A673 (cell line): ENCODE measurements around the gene PLAC9. TPM values are rescaled to one million over a fixed set of nuclear protein-coding genes. Genes with fewer than 3 reads are reported as not detected.

Source experiments
- BruUV-seq: library from RNA; stranded (reverse); fragments of 400-500 nt; replicated peaks from 2 replicates; lab custom pipeline; 2021; lab: Mats Ljungman, UMichigan
- CTCF ChIA-PET: fragments of 300-600 bp; sonication (Branson Sonifier 250); formaldehyde crosslinking; loops from one replicate; lab custom pipeline; 2022; ENCODE audit warnings: antibody characterized with exemption; lab: Charles Lee
- POLR2A ChIA-PET: fragments of 300-600 bp; sonication (Branson Sonifier 250); formaldehyde crosslinking; loops from one replicate; lab custom pipeline; 2022; ENCODE audit warnings: antibody characterized with exemption; ENCODE audit not compliant: low non-redundant PET; lab: Charles Lee
- DNase-seq: peaks from one replicate; pipeline ENCODE4 v3.0.0-alpha.2; 2015; ENCODE audit warnings: low spot score
- H3K27ac ChIP-seq: fragments of 200-600 bp; sonication (generic); 2 replicates; pipeline ENCODE4 v1.5.1; 2016; ENCODE audit warnings: mixed run types, low read depth, mild to moderate bottlenecking, mixed read lengths, antibody characterized with exemption, low read length; ENCODE audit not compliant: poor library complexity, severe bottlenecking
- H3K27me3 ChIP-seq: fragments of 200-600 bp; sonication (generic); replicated peaks from 2 replicates; pipeline ENCODE4 v1.6.1; 2017; ENCODE audit warnings: mixed run types, low read depth, mild to moderate bottlenecking, mixed read lengths, antibody characterized with exemption, low read length; ENCODE audit not compliant: insufficient read depth, poor library complexity
- H3K36me3 ChIP-seq: fragments of 200-600 bp; sonication (generic); 2 replicates; pipeline ENCODE4 v1.6.1; 2016; ENCODE audit warnings: mixed run types, mild to moderate bottlenecking, mixed read lengths, antibody characterized with exemption, low read length; ENCODE audit not compliant: insufficient read depth, poor library complexity, severe bottlenecking
- H3K4me1 ChIP-seq: fragments of 200-600 bp; sonication (generic); 2 replicates; pipeline ENCODE4 v1.6.1; 2017; ENCODE audit warnings: mixed run types, mild to moderate bottlenecking, mixed read lengths, antibody characterized with exemption, low read length; ENCODE audit not compliant: insufficient read depth, poor library complexity, severe bottlenecking
- H3K4me3 ChIP-seq: fragments of 200-600 bp; sonication (generic); 2 replicates; pipeline ENCODE4 v1.5.1; 2016; ENCODE audit warnings: low read depth, mixed run types, mild to moderate bottlenecking, mixed read lengths, low read length; ENCODE audit not compliant: poor library complexity, severe bottlenecking
- H3K9me3 ChIP-seq: fragments of 200-600 bp; sonication (generic); 2 replicates; pipeline ENCODE4 v1.6.1; 2016; ENCODE audit warnings: mixed run types, low read depth, mild to moderate bottlenecking, mixed read lengths, antibody characterized with exemption, low read length; ENCODE audit not compliant: poor library complexity, severe bottlenecking
- EZH2 ChIP-seq: fragments of 200-600 bp; sonication (generic); IDR thresholded peaks from 2 replicates; pipeline ENCODE4 v1.6.1; 2017; ENCODE audit warnings: borderline replicate concordance, low read depth, mild to moderate bottlenecking, mixed read lengths, antibody characterized with exemption, low read length; ENCODE audit not compliant: poor library complexity, severe bottlenecking
- intact Hi-C: fragments of 100-400 bp; cut with micrococcal nuclease; formaldehyde crosslinking; loops from one replicate; pipeline ENCODE4 v1.10.0; 2022; ENCODE audit not compliant: unreplicated experiment
- total RNA-seq: library from RNA; stranded (reverse); gene quantifications from 2 replicates; pipeline ENCODE4 v1.2.3, GENCODE V29; 2021
- TF ChIP-seq, protein P1 (sequence below): fragments of 300-800, 200-600 bp; sonication (generic); conservative IDR thresholded peaks from 2 replicates; pipeline ENCODE4 v1.5.1; 2017; ENCODE audit warnings: low read depth, mild to moderate bottlenecking, antibody characterized with exemption, low read length, moderate library complexity, mixed read lengths

Gene PLAC9
- total RNA-seq, 1 experiment from 2014 or later, result not detected

DNA sequence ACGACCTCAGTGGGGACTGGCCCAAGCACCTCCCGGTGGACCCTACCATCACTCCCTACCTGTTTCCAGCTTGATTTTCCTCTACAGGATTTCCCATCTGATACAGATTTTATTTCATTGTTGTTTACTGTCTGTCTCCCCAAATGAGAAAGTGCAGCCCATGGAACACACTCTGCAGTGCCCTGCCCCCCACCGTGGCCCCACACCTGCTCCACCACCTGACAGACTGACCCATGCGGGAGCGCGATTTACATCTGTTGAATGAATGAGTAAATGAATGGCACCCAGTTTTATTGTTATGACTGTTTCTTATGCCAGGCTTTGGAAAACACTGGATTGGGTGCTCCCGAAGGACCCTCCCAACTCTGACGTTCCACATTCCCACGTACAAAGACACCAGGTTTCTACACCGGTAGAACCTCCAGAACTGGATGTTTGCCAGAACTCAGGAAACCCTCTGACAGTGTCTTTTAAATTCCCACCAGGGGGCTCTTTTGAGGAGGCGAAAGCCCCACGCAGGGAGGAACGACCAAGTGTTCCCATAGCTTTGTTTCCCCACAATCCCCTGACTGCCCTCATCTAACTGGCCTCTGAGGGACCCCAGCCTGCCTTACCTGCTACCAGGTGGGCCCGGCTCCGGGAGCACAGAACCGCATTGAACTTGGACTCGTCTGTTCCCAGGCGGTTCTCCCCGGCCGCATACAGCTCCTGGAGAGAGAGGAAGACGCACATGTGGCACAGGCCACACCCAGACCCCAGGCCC, 29.0 kb downstream of the PLAC9 start:
- Histone ChIP-seq H3K9me3 (no peaks in the 10 kb centered on the region), H3K27me3 (no peaks in the 10 kb centered on the region), H3K4me1 (peaks cover 46% of the 10 kb centered on the region), H3K4me3 (no peak overlapping the region), H3K36me3 (peaks cover 22% of the 10 kb centered on the region), H3K27ac (no peak overlapping the region)
- intact Hi-C loops, result no loop called here
- TF ChIP-seq, protein P1, sequence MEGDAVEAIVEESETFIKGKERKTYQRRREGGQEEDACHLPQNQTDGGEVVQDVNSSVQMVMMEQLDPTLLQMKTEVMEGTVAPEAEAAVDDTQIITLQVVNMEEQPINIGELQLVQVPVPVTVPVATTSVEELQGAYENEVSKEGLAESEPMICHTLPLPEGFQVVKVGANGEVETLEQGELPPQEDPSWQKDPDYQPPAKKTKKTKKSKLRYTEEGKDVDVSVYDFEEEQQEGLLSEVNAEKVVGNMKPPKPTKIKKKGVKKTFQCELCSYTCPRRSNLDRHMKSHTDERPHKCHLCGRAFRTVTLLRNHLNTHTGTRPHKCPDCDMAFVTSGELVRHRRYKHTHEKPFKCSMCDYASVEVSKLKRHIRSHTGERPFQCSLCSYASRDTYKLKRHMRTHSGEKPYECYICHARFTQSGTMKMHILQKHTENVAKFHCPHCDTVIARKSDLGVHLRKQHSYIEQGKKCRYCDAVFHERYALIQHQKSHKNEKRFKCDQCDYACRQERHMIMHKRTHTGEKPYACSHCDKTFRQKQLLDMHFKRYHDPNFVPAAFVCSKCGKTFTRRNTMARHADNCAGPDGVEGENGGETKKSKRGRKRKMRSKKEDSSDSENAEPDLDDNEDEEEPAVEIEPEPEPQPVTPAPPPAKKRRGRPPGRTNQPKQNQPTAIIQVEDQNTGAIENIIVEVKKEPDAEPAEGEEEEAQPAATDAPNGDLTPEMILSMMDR, result peak; percentile 47
- no peak for TF ChIP-seq EZH2
- CTCF ChIA-PET, result no interaction called here
- no TSS peak for BruUV-seq
- peak; percentile 62 for DNase-seq
- POLR2A ChIA-PET, result no interaction called here

DNA sequence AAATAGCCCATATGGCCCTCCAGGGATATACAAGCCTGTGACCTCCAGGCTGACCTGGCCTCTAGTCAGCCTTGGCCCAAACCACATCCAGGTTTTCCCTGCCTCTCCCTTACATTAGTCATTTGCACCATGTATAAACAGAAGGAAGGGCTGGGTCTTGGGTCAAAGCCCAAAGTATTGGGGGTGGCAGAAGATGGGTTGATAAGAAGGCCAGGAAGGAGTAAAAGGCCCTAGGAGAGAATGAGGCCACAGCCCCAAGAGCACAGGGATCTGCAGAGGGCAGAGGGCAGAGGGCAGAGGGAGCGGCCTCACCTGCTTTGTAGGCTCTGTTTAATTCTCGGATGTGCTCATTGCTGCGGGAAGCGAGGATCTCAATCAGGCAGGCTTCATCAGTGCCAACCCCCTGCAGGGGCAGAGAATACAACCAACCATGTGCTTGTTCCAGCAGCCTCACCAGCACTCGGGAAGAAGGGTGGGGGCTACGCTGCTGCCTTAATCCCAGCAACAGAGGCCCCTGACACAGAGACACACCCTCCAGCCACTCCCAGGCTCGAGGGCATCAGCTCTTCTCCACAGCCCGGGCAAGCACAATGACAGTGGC, 31.3 kb downstream of the PLAC9 start:
- Histone ChIP-seq H3K36me3 (peaks cover 5% of the 10 kb centered on the region), H3K27ac (no peak overlapping the region), H3K27me3 (no peaks in the 10 kb centered on the region), H3K4me3 (no peak overlapping the region), H3K9me3 (no peaks in the 10 kb centered on the region), H3K4me1 (peaks cover 33% of the 10 kb centered on the region)
- TF ChIP-seq, protein P1, result no peak
- no peak for TF ChIP-seq EZH2
- no TSS peak for BruUV-seq
- ChIA-PET POLR2A (no interaction called here), CTCF (no interaction called here)
- DNase-seq, result no peak
- intact Hi-C loops, result no loop called here

DNA sequence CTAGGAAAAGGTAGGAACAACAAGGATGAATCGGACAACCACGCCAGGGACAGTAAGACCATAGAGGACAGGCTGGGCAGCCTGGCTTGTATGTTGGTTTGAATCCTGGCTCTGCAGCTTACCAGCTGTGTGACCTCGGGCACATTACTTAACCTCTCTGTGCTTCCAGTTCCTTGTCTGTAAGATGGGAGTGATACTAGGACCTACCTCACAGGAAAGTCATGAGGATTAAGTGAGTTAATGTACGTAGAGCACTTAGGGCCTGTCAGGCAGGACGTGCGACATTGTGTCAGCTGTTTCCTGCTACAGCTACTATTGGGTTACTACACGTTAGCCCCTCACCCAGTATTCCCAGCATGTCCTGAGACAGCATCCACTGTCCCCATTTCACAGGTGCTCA, 32.1 kb downstream of the PLAC9 start:
- TF ChIP-seq, protein P1, result no peak
- TF ChIP-seq EZH2, result no peak
- H3K36me3 ChIP-seq, result peaks cover 5% of the 10 kb centered on the region
- no peaks in the 10 kb centered on the region for H3K9me3 ChIP-seq
- H3K4me3 ChIP-seq, result no peak overlapping the region
- BruUV-seq, result no TSS peak
- ChIA-PET CTCF (no interaction called here), POLR2A (no interaction called here)
- no peaks in the 10 kb centered on the region for H3K27me3 ChIP-seq
- intact Hi-C loops, result no loop called here
- no peak overlapping the region for H3K27ac ChIP-seq
- DNase-seq, result no peak
- H3K4me1 ChIP-seq, result peaks cover 26% of the 10 kb centered on the region
